Endothelial cell of hepatic sinusoid (primary cell): ENCODE data around the gene CPNE1.
"Not testable (repeated sequence)": the region's sequence is repeated elsewhere in the genome, so short reads cannot be mapped to it uniquely, and the experiment has no call there.

Source experiments
- in situ Hi-C: cut with HindIII; loops from 2 replicates; pipeline ENCODE4 v1.10.0; 2017; ENCODE audit warnings: low sequenced_read_pairs

Gene CPNE1

GRCh38 chr20:35664466-35665206 is at the start of gene CPNE1, which contains the start of gene RBM12:
Gene CPNE1, minus strand, starts transcription at chr20:35664900. Its CDS starts 31,977 bp downstream, at chr20:35632923.
Gene RBM12, minus strand, starts transcription at chr20:35664900. Its CDS starts 9,578 bp downstream, at chr20:35655322.
- in situ Hi-C loops, result no loop called here

- in situ Hi-C loops, result no loop called here
These were observed 49.4 kb upstream of the CPNE1 start for GRCh38 chr20:35714127-35714526.

DNA sequence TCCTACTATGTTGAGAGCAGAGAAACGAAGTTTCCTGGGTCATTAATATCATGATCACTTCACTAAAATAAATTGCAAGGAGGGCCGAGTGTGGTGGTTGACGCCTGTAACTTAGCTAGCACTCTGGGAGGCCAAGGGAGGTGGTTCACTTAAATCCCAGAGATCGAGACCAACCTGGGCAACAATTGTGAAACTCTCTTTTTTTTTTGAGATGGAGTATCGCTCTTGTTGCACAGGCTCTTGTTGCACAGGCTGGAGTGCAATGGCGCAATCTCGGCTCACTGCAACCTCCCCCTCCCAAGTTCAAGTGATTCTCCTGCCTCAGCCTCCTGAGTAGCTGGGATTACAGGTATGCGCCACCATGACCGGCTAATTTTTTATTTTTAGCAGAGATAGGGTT is 48.4 kb upstream of the CPNE1 start:
- in situ Hi-C loops, result not testable (repeated sequence)

- in situ Hi-C loops, result no loop called here
These were observed 47.0 kb upstream of the CPNE1 start for GRCh38 chr20:35711588-35712209.

GRCh38 chr20:35710884-35711587 is 46.3 kb upstream of the CPNE1 start:
- in situ Hi-C loops, result no loop called here

DNA sequence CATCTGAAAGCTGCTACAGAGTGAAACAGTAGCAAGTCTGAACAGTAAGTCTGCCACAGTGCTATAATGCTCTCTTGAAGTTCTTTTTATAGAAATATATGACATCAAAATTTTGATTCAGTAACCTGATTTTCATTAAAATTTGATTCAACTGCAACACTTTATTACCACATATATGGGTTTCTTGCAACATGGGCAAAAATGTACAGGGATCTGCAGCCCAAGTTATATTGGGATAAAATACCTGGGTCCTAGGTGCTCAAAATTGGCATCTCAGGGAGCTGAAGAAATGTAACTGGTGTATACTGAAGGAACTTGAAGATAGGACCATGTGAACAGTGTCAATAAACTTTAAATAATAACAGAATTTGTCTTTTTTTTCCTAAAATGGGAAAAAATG is 45.3 kb upstream of the CPNE1 start:
- in situ Hi-C loops, result no loop called here

- in situ Hi-C loops, result no loop called here
These were observed 44.6 kb upstream of the CPNE1 start for GRCh38 chr20:35709259-35709658.

- in situ Hi-C loops, result no loop called here
These were observed 43.8 kb upstream of the CPNE1 start for GRCh38 chr20:35708502-35708901.

DNA sequence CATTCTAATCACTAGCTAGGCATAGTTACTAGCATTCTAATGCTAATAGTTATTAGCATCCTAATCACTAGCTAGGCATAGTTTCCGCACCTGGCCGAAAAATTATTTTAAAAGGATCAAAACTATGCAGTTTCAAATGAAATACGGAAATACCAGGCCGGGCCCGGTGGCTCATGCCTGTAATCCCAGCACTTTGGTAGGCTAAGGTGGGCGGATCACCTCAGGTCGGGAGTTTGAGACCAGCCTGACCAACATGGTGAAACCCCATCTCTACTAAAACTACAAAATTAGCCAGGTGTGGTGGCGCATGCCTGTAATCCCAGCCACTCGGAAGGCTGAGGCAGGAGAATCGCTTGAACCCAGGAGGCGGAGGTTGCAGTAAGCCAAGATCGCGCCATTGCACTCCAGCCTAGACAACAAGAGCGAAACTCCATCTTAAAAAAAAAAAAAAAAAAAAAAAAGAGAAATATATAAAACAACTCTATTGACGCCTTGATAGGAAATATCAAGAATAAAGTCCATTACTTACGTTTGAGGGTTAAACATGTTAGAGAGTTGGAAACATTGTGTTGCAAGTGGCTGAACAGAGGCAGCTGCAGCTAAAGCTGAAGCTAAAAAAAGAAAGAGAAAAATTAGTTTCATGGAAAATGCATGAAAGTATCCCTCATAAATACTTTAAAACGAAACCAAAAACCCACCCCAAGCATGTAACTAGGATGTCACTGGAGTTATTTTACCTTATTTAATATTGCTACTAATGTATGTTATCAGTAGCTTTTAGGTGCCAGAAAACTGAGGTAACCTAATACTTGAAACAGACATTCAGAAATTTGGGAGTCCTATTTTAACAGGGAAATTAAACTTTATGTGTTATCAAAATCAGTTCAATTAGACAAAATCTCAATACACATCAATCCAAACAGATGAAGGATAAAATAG is 42.2 kb upstream of the CPNE1 start:
- in situ Hi-C loops, result not testable (repeated sequence)

GRCh38 chr20:35705894-35706293 is 41.2 kb upstream of the CPNE1 start:
- in situ Hi-C loops, result not testable (repeated sequence)

DNA sequence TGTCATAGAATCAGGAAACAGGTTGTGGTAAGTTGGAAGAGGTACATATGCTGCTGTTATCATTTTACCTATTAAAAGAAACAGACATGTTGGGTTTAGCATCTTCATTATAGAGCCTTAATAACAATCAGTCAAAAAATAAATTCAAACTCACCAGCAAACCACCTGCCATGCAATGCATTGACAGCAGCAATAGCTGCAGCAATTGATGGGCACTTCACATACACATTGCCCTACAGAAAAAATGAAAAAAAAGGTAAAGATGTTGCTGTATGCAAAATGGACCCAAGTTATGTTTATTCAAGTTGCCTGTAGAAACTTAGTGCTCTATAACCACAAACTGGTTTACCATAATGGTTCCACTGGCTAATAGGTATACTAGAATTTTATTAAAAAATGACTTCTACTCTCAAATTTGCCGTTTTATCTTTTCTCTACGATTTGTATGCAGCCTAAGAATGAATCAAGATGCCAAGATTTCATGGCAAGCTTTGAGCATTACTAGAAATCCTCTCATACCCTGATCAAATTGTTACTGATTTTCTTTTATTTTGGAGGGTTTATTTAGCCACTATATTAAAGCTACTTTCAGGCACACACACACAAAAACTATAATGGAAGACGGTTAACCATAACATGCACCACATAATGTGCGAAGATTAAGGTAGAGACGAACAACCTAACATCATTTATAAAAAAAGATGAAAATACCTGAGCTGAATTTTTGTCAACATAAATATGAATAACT is 40.0 kb upstream of the CPNE1 start:
- in situ Hi-C loops, result no loop called here

GRCh38 chr20:35702824-35703695 is 38.4 kb upstream of the CPNE1 start:
- in situ Hi-C loops, result no loop called here

- in situ Hi-C loops, result no loop called here
These were observed 37.5 kb upstream of the CPNE1 start for GRCh38 chr20:35702051-35702823.

DNA sequence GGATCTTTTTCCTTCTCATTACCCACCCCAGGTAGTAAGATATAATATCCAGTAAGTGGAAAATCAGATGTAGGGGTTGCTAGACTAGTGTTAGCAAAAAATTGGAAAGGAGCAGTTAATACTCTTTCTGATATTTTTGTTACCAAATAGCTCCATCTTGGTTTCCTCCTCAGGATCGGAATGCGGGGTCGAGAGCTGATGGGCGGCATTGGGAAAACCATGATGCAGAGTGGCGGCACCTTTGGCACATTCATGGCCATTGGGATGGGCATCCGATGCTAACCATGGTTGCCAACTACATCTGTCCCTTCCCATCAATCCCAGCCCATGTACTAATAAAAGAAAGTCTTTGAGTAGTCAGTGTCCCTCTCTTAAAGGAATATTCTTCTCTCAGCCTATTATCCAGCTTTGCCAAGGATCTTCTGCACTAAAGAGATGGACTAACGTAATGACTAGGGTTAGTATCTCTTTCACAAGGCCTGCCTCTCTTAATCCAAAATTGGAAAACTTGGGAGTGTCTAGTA is 36.0 kb upstream of the CPNE1 start:
- in situ Hi-C loops, result no loop called here

- in situ Hi-C loops, result no loop called here
These were observed 35.4 kb upstream of the CPNE1 start for GRCh38 chr20:35699957-35700624.

DNA sequence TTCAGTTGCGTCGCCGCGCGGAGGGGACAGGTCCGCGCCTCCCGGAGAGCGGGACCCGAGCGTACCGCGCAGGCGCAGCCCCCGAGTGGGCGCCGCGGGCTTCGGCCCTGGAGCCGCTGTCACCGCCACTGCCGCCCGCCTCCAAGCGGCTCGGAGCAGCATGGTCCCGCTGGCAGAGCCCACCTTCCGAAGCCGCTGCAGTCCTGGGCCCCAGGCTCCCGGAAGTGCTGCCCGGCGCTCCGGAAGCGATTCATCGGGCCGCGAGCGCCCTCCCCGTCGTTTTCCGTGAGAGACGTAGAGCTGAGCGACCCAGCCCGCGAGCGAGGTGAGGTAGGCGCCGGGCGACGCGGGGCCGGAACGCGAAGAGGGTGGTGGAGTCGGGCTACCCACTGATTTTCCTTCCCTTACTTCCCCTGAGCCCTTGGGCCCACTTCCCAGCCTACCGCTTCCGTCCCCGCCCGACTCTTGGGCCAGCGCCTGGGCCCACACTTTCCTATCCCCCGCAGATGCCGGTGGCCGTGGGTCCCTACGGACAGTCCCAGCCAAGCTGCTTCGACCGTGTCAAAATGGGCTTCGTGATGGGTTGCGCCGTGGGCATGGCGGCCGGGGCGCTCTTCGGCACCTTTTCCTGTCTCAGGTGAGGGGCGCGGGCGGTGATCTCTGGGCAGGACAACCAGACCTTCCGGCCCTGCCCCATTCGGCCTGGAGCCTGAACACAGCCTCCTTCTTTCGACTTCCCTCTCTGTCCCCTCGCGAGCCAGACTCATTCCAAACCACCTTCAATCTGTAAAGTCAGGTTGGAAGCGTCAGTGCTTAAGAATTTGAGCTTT is 34.6 kb upstream of the CPNE1 start, which contains the start of the genes NFS1 and ROMO1:
TSS of gene NFS1 (minus strand) at position 226 of the 830 bp plus-strand sequence. CDS start at position 162, 64 bp downstream.
TSS of gene ROMO1 (plus strand) at position 279 of the 830 bp plus-strand sequence. CDS start at position 507, 228 bp downstream.
- in situ Hi-C loops, result no loop called here
